HPDE6-E6E7 (cell line): ENCODE results near the gene GRIA1.

ENCODE experiments used
- DNase-seq: peaks from one replicate; pipeline ENCODE4 v3.0.0; 2011; ENCODE audit warnings: missing footprints; ENCODE audit errors: extremely low spot score

The GRIA1 gene

GRCh38 chr5:153551537-153552079 lies 61.1 kb downstream of the GRIA1 start:
- peak; percentile 90 for DNase-seq

- DNase-seq = no peak
Measured at GRCh38 chr5:153552886-153553285, 62.4 kb downstream of the GRIA1 start.

GRCh38 chr5:153555420-153556114 lies 65.1 kb downstream of the GRIA1 start:
- no peak for DNase-seq

GRCh38 chr5:153558957-153559356 lies 68.5 kb downstream of the GRIA1 start:
- no peak for DNase-seq

GRCh38 chr5:153559926-153560325 lies 69.5 kb downstream of the GRIA1 start:
- DNase-seq = no peak

- DNase-seq = peak; percentile 66
Measured at GRCh38 chr5:153562189-153562588, 71.7 kb downstream of the GRIA1 start.

- no peak for DNase-seq
Measured at GRCh38 chr5:153565822-153566221, 75.4 kb downstream of the GRIA1 start.

- DNase-seq = no peak
Measured at GRCh38 chr5:153569036-153569435, 78.6 kb downstream of the GRIA1 start.

GRCh38 chr5:153571162-153571561 lies 80.7 kb downstream of the GRIA1 start:
- no peak for DNase-seq

- no peak for DNase-seq
Measured at GRCh38 chr5:153572411-153573145, 82.1 kb downstream of the GRIA1 start.

GRCh38 chr5:153573326-153574033 lies 83.0 kb downstream of the GRIA1 start:
- no peak for DNase-seq

GRCh38 chr5:153584126-153584959 lies 93.9 kb downstream of the GRIA1 start:
- no peak for DNase-seq

- DNase-seq = no peak
Measured at GRCh38 chr5:153584960-153585359, 94.5 kb downstream of the GRIA1 start.

- DNase-seq = no peak
Measured at GRCh38 chr5:153585622-153586277, 95.3 kb downstream of the GRIA1 start.

GRCh38 chr5:153592081-153592480 lies 101.6 kb downstream of the GRIA1 start:
- no peak for DNase-seq

GRCh38 chr5:153594785-153595184 lies 104.3 kb downstream of the GRIA1 start:
- no peak for DNase-seq

- DNase-seq = no peak
Measured at GRCh38 chr5:153598099-153598498, 107.6 kb downstream of the GRIA1 start.

GRCh38 chr5:153601377-153601776 lies 110.9 kb downstream of the GRIA1 start:
- DNase-seq = no peak

GRCh38 chr5:153605386-153605785 lies 114.9 kb downstream of the GRIA1 start:
- DNase-seq = no peak

- no peak for DNase-seq
Measured at GRCh38 chr5:153610009-153610408, 119.5 kb downstream of the GRIA1 start.

- no peak for DNase-seq
Measured at GRCh38 chr5:153610811-153611210, 120.3 kb downstream of the GRIA1 start.
